Right lobe of liver (tissue), 4 donors: Measurements from ENCODE around the gene BPGM.

Experiments
- CTCF ChIP-seq, 4 donors: fragments of 200-600 bp in 3 of 4; fragments of 450-650 bp in 1 of 4; IDR thresholded peaks; one replicate each; pipeline versions ENCODE4 v1.5.1 to v1.8.0; 2016 to 2022; ENCODE audit warnings: antibody characterized with exemption in 4 of 4, mild to moderate bottlenecking in 2 of 4
- POLR2A ChIP-seq: fragments of 450-650 bp; IDR thresholded peaks from one replicate; pipeline ENCODE4 v1.6.1; 2017; ENCODE audit warnings: antibody characterized with exemption, mild to moderate bottlenecking
- donor health status: DM: no; HTN: no; CAD: no.
- donor health status: DM: no; HTN: no; CAD: no.
- donor health status: DM: no; HTN: yes; CAD: no.

DNA sequence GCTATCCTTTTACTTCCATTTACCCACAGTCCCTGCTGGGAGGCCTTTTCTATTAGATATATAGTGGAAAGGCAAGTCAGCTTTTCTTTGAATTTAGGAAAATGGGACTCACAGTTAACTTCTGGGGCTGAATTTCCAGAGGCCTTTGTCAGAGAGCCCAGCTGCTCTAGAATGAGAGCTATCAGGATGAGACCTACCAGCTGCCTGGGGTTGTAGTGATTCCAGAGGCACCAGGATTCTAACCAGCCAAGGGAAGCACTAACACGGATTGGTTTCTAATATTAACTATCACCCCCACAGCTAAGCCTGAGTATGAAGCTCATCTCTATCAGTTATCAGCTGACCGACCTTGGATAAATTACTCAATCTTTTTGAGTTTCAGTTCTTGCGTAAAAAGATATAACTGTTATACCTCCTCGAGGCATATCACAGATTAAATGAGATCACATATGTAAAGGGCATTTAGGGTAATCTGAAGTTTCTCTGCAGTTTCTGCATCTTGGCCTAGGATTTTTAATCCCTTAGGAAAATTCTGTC is 76.2 kb downstream of the BPGM start:
- TF ChIP-seq CTCF (IDR thresholded peaks at IDR 0.05) (no peak), POLR2A (no peak)
